Right lobe of liver (tissue), 4 donors: ENCODE data around the gene C1QTNF7.

Experiments used
- POLR2A ChIP-seq: fragments of 450-650 bp; IDR thresholded peaks from one replicate; pipeline ENCODE4 v1.6.1; 2017; ENCODE audit warnings: antibody characterized with exemption, mild to moderate bottlenecking
- TF ChIP-seq, protein P1 (sequence below), 4 donors: fragments of 200-600 bp in 3 of 4; fragments of 450-650 bp in 1 of 4; IDR thresholded peaks; one replicate each; pipeline versions ENCODE4 v1.5.1 to v1.8.0; 2016 to 2022; ENCODE audit warnings: antibody characterized with exemption in 4 of 4, mild to moderate bottlenecking in 2 of 4
- donor health status: DM: no; HTN: no; CAD: no.
- donor health status: DM: no; HTN: no; CAD: no.
- donor health status: DM: no; HTN: yes; CAD: no.

DNA sequence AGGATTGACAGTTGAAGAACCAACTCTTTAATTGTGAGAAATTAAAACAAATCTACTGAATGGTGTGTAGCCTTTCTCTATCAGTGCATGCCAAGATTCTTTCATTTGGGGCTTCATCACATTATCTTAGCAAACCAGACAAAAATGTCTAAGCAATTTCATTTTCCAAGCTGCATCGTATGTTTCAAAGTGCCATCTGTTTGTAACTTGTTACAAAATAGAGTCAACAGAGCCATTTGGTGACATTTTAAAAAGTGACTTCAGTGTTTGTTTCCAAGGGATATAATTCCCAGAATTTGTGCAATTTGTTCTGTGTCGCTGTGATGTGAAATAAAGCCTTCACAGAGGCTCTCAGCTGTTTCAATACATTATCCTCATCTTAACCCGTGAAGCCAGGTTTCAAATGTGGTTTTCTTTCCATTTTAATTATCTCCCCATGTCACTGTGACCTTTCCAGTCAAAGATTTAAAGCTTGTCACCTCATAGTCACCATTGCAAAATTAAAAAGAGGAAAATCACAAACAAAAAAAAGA is 46.0 kb upstream of the C1QTNF7 start:
- no peak for TF ChIP-seq POLR2A
- TF ChIP-seq, protein P1, sequence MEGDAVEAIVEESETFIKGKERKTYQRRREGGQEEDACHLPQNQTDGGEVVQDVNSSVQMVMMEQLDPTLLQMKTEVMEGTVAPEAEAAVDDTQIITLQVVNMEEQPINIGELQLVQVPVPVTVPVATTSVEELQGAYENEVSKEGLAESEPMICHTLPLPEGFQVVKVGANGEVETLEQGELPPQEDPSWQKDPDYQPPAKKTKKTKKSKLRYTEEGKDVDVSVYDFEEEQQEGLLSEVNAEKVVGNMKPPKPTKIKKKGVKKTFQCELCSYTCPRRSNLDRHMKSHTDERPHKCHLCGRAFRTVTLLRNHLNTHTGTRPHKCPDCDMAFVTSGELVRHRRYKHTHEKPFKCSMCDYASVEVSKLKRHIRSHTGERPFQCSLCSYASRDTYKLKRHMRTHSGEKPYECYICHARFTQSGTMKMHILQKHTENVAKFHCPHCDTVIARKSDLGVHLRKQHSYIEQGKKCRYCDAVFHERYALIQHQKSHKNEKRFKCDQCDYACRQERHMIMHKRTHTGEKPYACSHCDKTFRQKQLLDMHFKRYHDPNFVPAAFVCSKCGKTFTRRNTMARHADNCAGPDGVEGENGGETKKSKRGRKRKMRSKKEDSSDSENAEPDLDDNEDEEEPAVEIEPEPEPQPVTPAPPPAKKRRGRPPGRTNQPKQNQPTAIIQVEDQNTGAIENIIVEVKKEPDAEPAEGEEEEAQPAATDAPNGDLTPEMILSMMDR (IDR thresholded peaks at IDR 0.05) = no peak
